K562 (cell line): ENCODE measurements around the gene LPAR2. TPM values are rescaled to one million over a fixed set of nuclear protein-coding genes. Genes with fewer than 3 reads are reported as not detected.

ENCODE experiments used
- ARHGAP35 ChIP-seq: fragments of 450-650 bp; IDR thresholded peaks from 2 replicates; pipeline ENCODE4 v1.6.1; 2018; ENCODE audit not compliant: partially characterized antibody
- CREB5 ChIP-seq: fragments of 250-450 bp; sonication (Bioruptor Pico); IDR thresholded peaks from 2 replicates; pipeline ENCODE4 v1.5.0; 2020; ENCODE audit warnings: mild to moderate bottlenecking
- ETV6 ChIP-seq, 3 experiments: fragments of 150-350 bp in 1 of 3; sonication (generic) in 1 of 3; formaldehyde crosslinking in 1 of 3; IDR thresholded peaks; 2 replicates each; pipeline versions ENCODE4 v1.6.1 to v1.8.0; 2014 to 2022; ENCODE audit warnings: borderline replicate concordance in 2 of 3, low read depth in 2 of 3, antibody characterized with exemption in 1 of 3, low read length in 1 of 3, mild to moderate bottlenecking in 1 of 3, missing genetic modification reagents in 1 of 3
- HMG20A ChIP-seq: fragments of 450-650 bp; formaldehyde crosslinking; conservative IDR thresholded peaks from 2 replicates; pipeline ENCODE4 v1.4.0; 2020; ENCODE audit warnings: mild to moderate bottlenecking, mixed read lengths
- MEF2A ChIP-seq: IDR thresholded peaks from 2 replicates; pipeline ENCODE4 v1.6.1; 2011; ENCODE audit warnings: low read depth, mild to moderate bottlenecking, low read length, moderate library complexity; ENCODE audit not compliant: control insufficient read depth
- PML ChIP-seq: IDR thresholded peaks from 2 replicates; pipeline ENCODE4 v1.6.1; 2012; ENCODE audit warnings: low read length, inconsistent platforms
- PRDM10 ChIP-seq: fragments of 450-650 bp; IDR thresholded peaks from 2 replicates; pipeline ENCODE4 v1.6.1; 2018; ENCODE audit not compliant: partially characterized antibody
- TCF3 ChIP-seq: sonication (generic); formaldehyde crosslinking; IDR thresholded peaks from 2 replicates; pipeline ENCODE4 v1.4.0; 2020; ENCODE audit warnings: mild to moderate bottlenecking, missing genetic modification reagents
- THAP12 ChIP-seq: fragments of 250-450 bp; sonication (Bioruptor Pico); IDR thresholded peaks from 2 replicates; pipeline ENCODE4 v1.9.0; 2021; ENCODE audit warnings: mild to moderate bottlenecking, inconsistent platforms
- USF1 ChIP-seq: sonication (generic); formaldehyde crosslinking; IDR thresholded peaks from 2 replicates; pipeline ENCODE4 v1.9.0; 2022; ENCODE audit warnings: mild to moderate bottlenecking, missing genetic modification reagents
- ZNF23 ChIP-seq: fragments of 250-450 bp; sonication (Bioruptor Pico); IDR thresholded peaks from 2 replicates; pipeline ENCODE4 v1.4.0; 2020; ENCODE audit warnings: mild to moderate bottlenecking
- ZNF311 ChIP-seq: fragments of 250-450 bp; sonication (Bioruptor Pico); IDR thresholded peaks from 2 replicates; pipeline ENCODE4 v1.4.0; 2020; ENCODE audit warnings: mild to moderate bottlenecking, moderate library complexity
- ZNF655 ChIP-seq: fragments of 250-450 bp; sonication (Bioruptor Pico); IDR thresholded peaks from 2 replicates; pipeline ENCODE4 v1.5.0; 2021
- polyA plus RNA-seq, 8 experiments: library from polyadenylated mRNA; depleted of rRNA in 4 of 8; stranded (reverse) in 5 of 8; unstranded in 3 of 8; fragments of >200 nt; fragmentation: Nextera tagmentation in 2 of 8; fragmentation: Illumina TruSeq in 1 of 8; extraction: Ambion mirVana in 2 of 8; extraction: Trizol in 1 of 8; gene quantifications; 2 replicates each; pipeline versions ENCODE4 v1.2.1 to v1.2.3, GENCODE V29; 2011 to 2014; ENCODE audit warnings: inconsistent platforms in 1 of 8, missing spikeins in 1 of 8
- total RNA-seq, 7 experiments: library from RNA; depleted of rRNA in 6 of 7; stranded (reverse); fragments of >200 nt in 6 of 7; fragmentation: Illumina TruSeq in 2 of 7; extraction: Trizol in 2 of 7; gene quantifications; 2 replicates each; pipeline versions ENCODE4 v1.2.1 to v1.2.3, GENCODE V29; 2011 to 2021; ENCODE audit warnings: low replicate concordance in 1 of 7

LPAR2 gene
- total and polyA plus RNA-seq, 9 of the 15 experiments (the other 6 are each of a cell fraction or from before 2014, with no cell fraction given) = 0.63 to 13.8 (median 4.4) TPM

GRCh38 chr19:19643158-19644053 lies 15.4 kb upstream of the LPAR2 start, which contains the start of gene GMIP (continued):
- TF ChIP-seq ZNF23 (CRISPR knock-in tag) (no peak), MEF2A (no peak), ARHGAP35 (no peak), TCF3 (CRISPR knock-in tag) (no peak), ZNF655 (no peak), THAP12 (CRISPR knock-in tag) (no peak), CREB5 (CRISPR knock-in tag) (0 out of 2 replicates have a peak, but pooled peaks have one; percentile 46), ZNF311 (no peak), HMG20A (CRISPR knock-in tag) (no peak), PML (no peak), ETV6 (IDR thresholded peaks at IDR 0.05; ENCODE audit: borderline replicate concordance in 1 of 2, low read depth in 2 of 2, low read length in 1 of 2) (no peak), ETV6 (CRISPR knock-in tag; IDR thresholded peaks at IDR 0.05; ENCODE audit: borderline replicate concordance) (no peak), PRDM10 (no peak), USF1 (no peak)
